T-helper 17 cell (primary cell): ENCODE results near the gene GPX4. TPM values are rescaled to one million over a fixed set of nuclear protein-coding genes. Genes with fewer than 3 reads are reported as not detected.
"Not testable (repeated sequence)": the region's sequence is repeated elsewhere in the genome, so short reads cannot be mapped to it uniquely, and the experiment has no call there.

Experiments used
- ATAC-seq: fragments of 150-1000 bp; cut with Tn5 transposase; 2 replicates; pipeline ENCODE4 v1.10.0; 2021; ENCODE audit warnings: mild to moderate bottlenecking, moderate library complexity
- DNase-seq, 3 donors: peaks; one replicate each; pipeline versions ENCODE4 v3.0.0 to v3.0.0-alpha.2; 2020 to 2021
- H3K9me3 ChIP-seq: one replicate; pipeline ENCODE4 v1.7.0; 2013; ENCODE audit warnings: low read length, mild to moderate bottlenecking; ENCODE audit not compliant: control insufficient read depth, poor library complexity, severe bottlenecking
- H3K27ac Mint-ChIP-seq: one replicate; pipeline ENCODE4 v1.8.0; 2022; ENCODE audit warnings: mild to moderate bottlenecking, moderate library complexity, mixed read lengths
- H3K27me3 Mint-ChIP-seq: one replicate; pipeline ENCODE4 v1.8.0; 2022; ENCODE audit warnings: mixed read lengths
- H3K36me3 Mint-ChIP-seq: one replicate; pipeline ENCODE4 v1.8.0; 2022; ENCODE audit warnings: low read depth, mixed read lengths
- H3K4me1 Mint-ChIP-seq: one replicate; pipeline ENCODE4 v1.8.0; 2022; ENCODE audit warnings: mild to moderate bottlenecking, mixed read lengths
- H3K4me3 Mint-ChIP-seq: one replicate; pipeline ENCODE4 v1.8.0; 2022; ENCODE audit warnings: mild to moderate bottlenecking, moderate library complexity, mixed read lengths
- total RNA-seq, 4 donors: library from RNA in 2 of 4; stranded (reverse) in 2 of 4; gene quantifications; one replicate each; pipeline ENCODE4 v1.2.3 and lab custom pipeline; 2022 to 2026

The GPX4 gene
- total RNA-seq, 2 donors from 2014 or later = 184 to 187 TPM

DNA sequence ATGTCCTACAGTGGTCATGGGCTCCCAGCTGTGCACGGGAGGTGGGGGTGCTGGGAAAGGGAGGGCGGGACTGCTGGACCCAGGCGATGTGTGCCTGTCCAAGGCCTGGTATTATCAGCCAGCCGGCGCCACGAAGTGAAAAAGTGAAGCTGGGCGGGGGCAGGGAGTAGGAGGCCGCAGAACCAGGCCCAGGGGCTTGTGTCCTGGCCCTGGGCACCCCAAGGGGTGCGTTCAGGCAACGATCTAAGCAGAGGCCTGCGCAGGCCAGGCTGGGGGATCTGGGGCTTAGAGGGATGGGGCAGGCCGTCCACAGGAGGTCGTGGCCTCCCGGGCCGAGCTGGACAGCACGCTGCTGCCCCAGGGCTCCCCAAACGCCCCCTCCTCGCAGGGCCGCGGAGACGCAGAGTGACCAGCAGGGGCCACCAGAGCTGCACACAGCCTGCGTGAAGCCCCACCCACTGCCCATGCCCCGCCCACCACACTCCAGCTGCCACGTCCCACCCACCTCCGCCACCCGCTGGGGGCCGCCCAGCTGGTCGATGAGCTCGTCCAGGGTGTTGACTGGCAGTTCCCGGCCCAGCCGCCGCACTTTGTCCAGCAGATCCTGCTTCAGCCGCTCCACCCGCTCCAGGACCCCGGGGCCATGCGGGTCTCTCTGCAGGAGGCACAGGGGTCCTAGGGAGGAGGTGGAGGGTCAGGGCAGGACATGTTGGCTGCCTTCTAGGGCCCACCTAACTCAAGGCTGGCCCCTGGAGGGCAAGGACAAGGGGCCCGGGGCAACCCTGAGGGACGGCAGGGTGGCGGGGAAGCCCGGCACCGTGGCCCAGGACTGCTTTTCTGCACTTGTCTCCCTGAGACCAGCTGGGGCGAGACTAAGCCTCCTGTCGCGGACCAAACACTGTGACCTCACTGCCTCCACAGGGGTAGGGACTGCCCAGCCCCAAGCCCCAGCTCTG is 9.5 kb downstream of the GPX4 start:
- H3K4me3 Mint-ChIP-seq = peak overlapping the region; percentile 7
- ATAC-seq (peak; percentile 86), DNase-seq (peak; percentile 67 to 79 (median 77))
- peak overlapping the region; percentile 4 for H3K27ac Mint-ChIP-seq
- H3K4me1 Mint-ChIP-seq = no peaks in the 10 kb centered on the region
- H3K36me3 Mint-ChIP-seq = no peaks in the 10 kb centered on the region
- H3K27me3 Mint-ChIP-seq = no peaks in the 10 kb centered on the region
- H3K9me3 ChIP-seq = no peaks in the 10 kb centered on the region

DNA sequence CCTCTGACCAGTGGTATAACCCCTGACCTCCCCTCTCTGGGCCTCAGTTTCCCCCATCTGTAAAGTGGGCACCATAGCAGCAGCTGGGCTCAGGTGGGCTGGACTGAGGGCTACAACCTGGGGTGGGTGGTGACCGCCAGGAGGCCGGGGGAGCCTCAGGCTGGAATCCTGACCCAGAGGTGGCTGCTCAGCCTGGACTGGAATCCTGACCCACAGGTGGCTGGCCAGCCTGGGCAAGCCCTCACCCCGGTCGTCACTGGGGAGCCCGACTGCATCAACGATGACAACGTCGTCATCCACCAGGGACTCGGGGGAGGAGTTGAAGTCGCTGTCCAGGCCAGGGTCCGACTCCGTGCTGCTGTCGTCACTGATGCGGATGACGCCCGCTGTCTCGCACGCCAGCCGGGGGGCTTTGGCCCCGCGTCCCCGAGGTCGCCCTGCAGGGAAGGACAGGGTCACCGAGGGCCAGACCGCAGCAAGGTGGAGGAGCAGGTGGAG is 10.2 kb downstream of the GPX4 start:
- peak overlapping the region; percentile 4 for H3K27ac Mint-ChIP-seq
- H3K4me3 Mint-ChIP-seq = no peak overlapping the region
- H3K4me1 Mint-ChIP-seq = no peaks in the 10 kb centered on the region
- ATAC-seq = no peak
- peak in 1 of 3 donors; percentile 9 for DNase-seq
- H3K9me3 ChIP-seq = no peaks in the 10 kb centered on the region
- H3K27me3 Mint-ChIP-seq = no peaks in the 10 kb centered on the region
- H3K36me3 Mint-ChIP-seq = no peaks in the 10 kb centered on the region

DNA sequence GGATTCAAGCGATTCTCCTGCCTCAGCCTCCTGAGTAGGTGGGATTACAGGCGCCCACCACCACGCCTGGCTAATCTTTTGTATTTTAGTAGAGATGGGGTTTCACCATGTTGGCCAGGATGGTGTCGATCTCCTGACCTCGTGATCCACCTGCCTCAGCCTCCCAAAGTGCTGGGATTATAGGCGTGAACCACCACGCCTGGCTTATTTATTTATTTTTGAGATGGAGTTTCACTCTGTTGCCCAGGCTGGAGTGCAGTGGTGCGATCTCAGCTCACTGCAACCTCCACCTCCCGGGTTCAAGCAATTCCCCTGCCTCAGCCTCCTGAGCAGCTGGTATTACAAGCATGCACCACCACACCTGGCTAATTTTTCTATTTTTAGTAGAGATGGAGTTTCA is 10.9 kb downstream of the GPX4 start:
- not testable (repeated sequence) for DNase-seq, H3K27ac Mint-ChIP-seq, ATAC-seq, H3K36me3 Mint-ChIP-seq, H3K27me3 Mint-ChIP-seq, H3K9me3 ChIP-seq, H3K4me1 Mint-ChIP-seq
- H3K4me3 Mint-ChIP-seq = peak overlapping the region; percentile 63

DNA sequence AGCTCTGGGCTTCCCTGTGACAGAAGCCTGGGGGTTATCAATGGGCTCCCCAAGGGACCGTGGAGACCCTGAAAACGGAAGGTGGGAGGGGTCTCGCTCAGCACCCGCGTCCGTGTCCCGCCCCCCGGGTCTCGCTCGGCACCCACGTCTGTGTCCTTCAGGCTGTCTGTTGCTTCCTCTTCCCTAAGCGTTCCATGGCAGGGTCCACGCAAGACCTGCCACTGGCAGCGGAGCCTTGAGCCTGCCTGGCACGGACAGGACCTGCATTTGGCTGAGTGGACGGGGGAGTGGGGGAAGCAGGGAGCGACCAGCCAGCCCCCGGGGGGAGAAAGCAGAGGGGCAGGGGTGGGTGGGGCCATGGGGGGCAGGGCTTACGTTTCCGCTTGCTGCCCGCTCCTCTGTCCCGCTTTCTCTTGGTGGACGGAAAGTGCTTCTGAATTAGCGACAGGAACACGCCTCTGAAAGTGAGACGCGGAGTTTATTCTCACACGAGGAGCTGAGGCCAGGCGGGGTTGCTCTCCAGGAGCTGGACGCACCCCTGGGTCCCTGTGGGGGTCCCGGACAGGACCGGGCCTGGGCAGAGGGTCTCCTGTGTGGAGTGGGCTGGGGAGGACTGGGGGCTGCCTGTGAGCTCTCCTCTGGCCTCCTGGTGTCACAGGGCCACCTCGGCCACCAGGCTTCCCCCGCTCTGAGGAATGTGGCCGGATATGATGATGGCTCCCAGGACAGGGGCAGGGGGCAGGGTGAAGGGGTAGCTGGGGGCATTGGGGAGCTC is 12.0 kb downstream of the GPX4 start:
- H3K27ac Mint-ChIP-seq = peak overlapping the region; percentile 6
- no peaks in the 10 kb centered on the region for H3K27me3 Mint-ChIP-seq
- ATAC-seq (no peak), DNase-seq (no peak)
- H3K9me3 ChIP-seq = no peaks in the 10 kb centered on the region
- H3K4me1 Mint-ChIP-seq = no peaks in the 10 kb centered on the region
- no peak overlapping the region for H3K4me3 Mint-ChIP-seq
- no peaks in the 10 kb centered on the region for H3K36me3 Mint-ChIP-seq

DNA sequence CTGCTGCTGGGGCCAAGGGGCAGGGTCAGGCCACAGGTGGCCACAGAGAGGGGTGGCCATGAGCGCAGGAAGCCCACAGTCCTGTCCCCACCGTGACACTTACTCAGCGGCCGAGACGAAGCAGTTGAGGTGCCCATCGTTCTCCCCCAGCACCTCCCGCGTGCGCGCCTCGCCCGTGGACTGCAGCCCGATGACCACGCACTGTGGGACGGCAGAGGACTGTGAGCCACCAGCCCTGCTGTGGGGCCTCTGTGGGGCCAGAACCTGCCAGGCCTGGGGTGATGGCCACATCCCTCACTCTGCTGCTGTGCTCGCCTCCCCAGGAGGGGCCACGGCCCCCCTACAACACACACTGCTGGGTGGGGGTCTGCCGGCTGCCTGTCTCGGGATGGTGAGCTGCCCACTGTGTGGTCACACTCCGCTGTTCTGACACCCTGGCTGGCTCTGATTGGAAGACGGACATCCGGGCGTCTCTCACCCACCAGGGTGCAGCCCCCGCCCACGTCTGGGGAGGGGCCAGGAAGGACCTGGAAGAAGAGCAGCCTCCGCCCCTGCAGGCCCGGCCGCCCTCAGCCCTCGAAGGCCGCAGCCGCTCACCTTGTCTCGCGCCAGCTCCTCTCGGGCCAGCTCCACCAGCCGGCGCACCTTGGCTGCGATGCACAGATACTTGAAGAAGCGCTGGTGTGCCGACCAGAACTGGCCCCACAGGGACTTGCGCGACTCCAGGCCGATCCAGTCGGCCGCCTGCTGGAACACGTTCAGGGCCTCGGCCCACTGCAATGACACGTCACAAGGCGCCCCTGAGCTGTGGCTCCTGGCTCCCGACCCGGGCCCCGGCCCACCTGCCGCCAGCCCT is 13.2 kb downstream of the GPX4 start:
- Mint-ChIP-seq H3K36me3 (no peaks in the 10 kb centered on the region), H3K27ac (no peak overlapping the region), H3K4me3 (no peak overlapping the region), H3K27me3 (no peaks in the 10 kb centered on the region), H3K4me1 (peaks cover 2% of the 10 kb centered on the region)
- H3K9me3 ChIP-seq = no peaks in the 10 kb centered on the region
- no peak for ATAC-seq
- DNase-seq = peak in 1 of 3 donors; percentile 8

DNA sequence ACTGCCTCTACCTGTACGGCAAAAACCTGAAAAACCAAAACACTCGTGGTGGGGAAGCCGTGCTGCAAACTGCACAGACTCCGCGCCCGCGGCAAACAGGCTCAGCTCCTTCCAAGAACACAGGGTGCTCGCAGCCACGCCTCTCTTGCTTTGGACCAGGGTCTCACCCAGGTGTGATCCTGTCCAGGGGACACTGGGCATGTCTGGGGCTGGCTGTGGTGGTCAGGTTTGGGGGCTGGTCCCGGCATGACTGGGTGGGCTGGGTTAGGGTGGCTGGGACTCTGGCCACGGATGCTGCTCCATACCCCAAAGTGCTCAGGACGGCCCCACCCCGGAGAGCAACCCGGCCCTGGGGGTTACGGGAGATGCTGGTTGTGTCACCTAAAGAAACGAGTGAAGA is 13.9 kb downstream of the GPX4 start:
- Mint-ChIP-seq H3K27ac (no peak overlapping the region), H3K36me3 (no peaks in the 10 kb centered on the region), H3K27me3 (no peaks in the 10 kb centered on the region), H3K4me1 (peaks cover 2% of the 10 kb centered on the region), H3K4me3 (no peak overlapping the region)
- ATAC-seq = no peak
- H3K9me3 ChIP-seq = no peaks in the 10 kb centered on the region
- no peak for DNase-seq

DNA sequence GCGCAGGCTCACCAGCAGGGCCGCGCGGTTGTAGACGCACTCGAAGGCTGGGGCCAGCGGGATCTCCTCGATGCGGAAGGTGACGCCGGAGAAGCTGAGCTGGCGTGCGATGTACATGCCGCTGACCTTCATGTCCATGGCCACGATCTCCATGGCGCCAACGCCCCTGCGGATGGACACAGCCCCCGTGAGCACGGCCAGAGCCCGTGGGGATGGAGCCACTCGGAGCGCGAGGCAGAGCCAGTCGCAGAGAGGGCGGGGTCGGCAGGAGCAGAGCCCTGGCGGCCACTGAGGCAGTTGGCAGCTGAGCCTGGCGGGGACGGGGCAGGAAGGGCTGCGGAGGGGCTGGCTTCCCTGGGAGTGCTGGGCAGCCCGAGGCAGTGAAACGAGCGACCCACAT is 15.2 kb downstream of the GPX4 start:
- Mint-ChIP-seq H3K27me3 (no peaks in the 10 kb centered on the region), H3K4me1 (peaks cover 3% of the 10 kb centered on the region), H3K36me3 (no peaks in the 10 kb centered on the region), H3K4me3 (peak overlapping the region; percentile 33), H3K27ac (no peak overlapping the region)
- ATAC-seq (no peak), DNase-seq (no peak)
- no peaks in the 10 kb centered on the region for H3K9me3 ChIP-seq

DNA sequence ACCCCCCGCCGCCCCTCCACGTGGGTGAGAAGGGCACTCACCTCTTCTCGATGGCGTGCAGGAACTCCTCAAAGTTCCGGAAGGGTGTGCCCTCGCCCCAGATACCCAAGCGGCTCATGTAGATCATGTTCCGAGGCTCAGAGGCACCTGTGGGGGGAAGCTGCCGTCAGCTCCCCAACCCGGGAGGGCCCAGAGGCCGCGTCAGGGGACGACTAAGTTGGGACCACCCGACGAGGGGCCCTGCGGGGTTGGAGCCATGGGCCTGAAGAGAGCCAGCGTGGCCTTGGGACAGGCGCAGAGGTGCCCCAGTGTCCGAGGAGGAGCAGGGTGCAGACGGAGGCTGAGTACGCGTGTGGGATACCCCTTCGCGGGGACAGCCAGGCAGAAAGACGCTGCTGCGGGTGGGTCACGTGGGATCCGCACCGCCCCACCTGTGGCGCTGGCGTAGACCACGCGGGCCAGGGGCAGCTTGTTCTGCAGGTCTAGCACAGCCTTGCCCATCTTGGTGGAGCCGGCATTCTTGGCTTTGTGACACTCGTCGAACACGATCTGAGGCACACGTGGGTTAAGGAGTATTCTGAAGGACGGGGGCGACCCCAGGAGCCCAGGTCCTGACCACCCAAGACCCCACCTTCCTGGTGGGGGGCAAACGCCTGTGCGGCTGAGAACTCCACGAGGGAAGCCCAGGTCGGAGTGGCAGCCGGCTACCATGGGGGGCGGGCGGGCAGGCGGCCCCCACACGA is 15.9 kb downstream of the GPX4 start:
- no peak overlapping the region for H3K4me3 Mint-ChIP-seq
- no peaks in the 10 kb centered on the region for H3K36me3 Mint-ChIP-seq
- peaks cover 3% of the 10 kb centered on the region for H3K4me1 Mint-ChIP-seq
- ATAC-seq = no peak
- H3K27ac Mint-ChIP-seq = no peak overlapping the region
- no peak for DNase-seq
- no peaks in the 10 kb centered on the region for H3K27me3 Mint-ChIP-seq
- H3K9me3 ChIP-seq = no peaks in the 10 kb centered on the region

DNA sequence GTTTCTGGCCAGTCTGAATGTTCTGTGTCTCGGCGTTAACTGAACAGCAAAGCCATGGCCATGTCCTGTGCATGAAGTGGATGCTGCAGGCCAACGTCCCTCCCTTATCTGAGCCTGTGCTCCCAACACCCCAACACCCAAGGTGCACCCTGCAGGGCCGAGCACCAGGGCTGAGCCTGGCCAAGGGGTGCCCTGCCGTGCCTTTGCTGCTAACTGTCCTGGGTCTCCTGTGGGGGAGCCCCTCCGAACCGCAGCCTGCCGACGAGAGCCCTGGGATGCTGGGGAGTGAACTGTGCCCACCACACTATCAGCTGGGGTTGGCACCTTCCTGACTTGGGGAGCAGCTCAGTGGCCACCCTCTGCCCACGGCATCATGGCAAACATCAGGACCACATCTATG is 17.6 kb downstream of the GPX4 start:
- DNase-seq (no peak), ATAC-seq (no peak)
- H3K36me3 Mint-ChIP-seq = no peaks in the 10 kb centered on the region
- peaks cover 5% of the 10 kb centered on the region for H3K4me1 Mint-ChIP-seq
- no peaks in the 10 kb centered on the region for H3K27me3 Mint-ChIP-seq
- peak overlapping the region; percentile 39 for H3K27ac Mint-ChIP-seq
- no peaks in the 10 kb centered on the region for H3K9me3 ChIP-seq
- no peak overlapping the region for H3K4me3 Mint-ChIP-seq

DNA sequence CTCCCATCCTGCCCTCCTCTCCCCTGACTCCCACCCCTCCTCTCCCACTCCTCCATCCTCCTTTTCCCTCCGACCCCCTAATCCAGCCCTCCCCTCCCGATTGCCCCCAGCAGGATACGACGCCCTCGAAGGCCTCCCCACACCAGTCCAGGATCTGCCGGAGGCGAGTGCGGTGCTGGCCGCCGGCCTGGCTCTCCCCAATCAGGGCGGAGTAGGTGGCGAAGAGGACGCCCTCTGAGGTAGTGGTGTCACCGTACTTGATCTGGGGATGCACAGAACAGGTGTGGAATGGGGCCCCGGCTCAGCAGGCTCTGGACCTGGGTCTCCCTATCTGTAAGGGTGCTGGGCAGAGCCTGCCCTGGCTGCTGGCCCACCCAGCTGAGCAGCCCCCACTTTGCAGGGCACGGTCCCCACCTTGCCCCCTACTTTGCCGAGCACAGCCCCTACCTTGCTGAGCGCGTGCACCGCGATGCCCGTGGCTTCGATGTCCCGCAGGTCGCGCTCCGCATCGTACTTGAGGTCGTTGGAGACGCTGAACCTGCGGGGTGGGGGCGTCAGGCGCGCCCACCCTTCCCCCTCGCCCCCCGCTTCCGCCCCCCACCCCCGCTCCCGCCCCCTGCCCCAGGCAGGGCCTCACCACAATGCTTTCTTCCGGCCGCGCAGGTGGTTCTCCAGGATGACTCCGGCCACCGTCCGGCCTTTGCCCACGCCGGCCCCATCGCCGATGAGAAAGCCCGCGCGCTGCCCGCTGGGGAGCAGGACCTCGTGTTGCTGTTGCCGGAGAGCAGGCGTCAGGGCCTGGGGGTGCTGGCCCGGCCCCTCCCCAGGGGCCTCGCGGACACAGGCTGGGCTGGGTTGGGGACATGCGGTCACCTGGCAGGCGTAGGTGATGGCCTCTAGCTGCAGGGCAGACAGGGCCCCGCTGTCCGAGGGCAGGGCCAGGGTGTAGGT is 18.5 kb downstream of the GPX4 start:
- no peaks in the 10 kb centered on the region for H3K36me3 Mint-ChIP-seq
- no peak for ATAC-seq
- H3K27me3 Mint-ChIP-seq = no peaks in the 10 kb centered on the region
- no peak for DNase-seq
- H3K27ac Mint-ChIP-seq = no peak overlapping the region
- peaks cover 5% of the 10 kb centered on the region for H3K4me1 Mint-ChIP-seq
- no peak overlapping the region for H3K4me3 Mint-ChIP-seq
- H3K9me3 ChIP-seq = no peaks in the 10 kb centered on the region

DNA sequence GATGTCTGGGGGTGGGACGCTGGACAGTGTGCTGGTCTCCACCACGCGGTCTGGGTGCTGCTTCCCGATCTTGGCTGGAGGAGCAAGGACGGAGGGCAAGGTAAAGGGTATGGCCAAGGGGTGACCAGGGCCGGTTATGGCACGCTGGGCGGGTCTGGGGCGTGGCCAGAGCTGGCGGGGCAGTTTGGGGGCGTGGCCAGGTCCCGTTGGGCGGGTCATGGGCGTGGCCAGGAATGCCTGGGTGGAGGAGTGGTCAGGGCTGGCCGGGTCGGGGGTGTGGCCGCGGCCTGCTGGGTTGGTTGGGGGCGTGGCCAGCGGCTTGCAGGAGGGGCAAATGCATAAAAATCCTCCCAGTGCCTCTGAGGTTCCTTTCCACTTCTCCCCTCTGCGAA is 19.2 kb downstream of the GPX4 start:
- DNase-seq (no peak), ATAC-seq (peak; percentile 34)
- peaks cover 7% of the 10 kb centered on the region for H3K4me1 Mint-ChIP-seq
- no peaks in the 10 kb centered on the region for H3K36me3 Mint-ChIP-seq
- no peaks in the 10 kb centered on the region for H3K27me3 Mint-ChIP-seq
- H3K27ac Mint-ChIP-seq = peak overlapping the region; percentile 27
- H3K9me3 ChIP-seq = no peaks in the 10 kb centered on the region
- no peak overlapping the region for H3K4me3 Mint-ChIP-seq
